ENCODE data around the gene TULP1. TPM values are rescaled to one million over a fixed set of nuclear protein-coding genes. Genes with fewer than 3 reads are reported as not detected.

TULP1 gene
- total and polyA plus RNA-seq, 2 of the 13 experiments (the other 11 are each of a cell fraction or from before 2014, with no cell fraction given) = not detected

DNA sequence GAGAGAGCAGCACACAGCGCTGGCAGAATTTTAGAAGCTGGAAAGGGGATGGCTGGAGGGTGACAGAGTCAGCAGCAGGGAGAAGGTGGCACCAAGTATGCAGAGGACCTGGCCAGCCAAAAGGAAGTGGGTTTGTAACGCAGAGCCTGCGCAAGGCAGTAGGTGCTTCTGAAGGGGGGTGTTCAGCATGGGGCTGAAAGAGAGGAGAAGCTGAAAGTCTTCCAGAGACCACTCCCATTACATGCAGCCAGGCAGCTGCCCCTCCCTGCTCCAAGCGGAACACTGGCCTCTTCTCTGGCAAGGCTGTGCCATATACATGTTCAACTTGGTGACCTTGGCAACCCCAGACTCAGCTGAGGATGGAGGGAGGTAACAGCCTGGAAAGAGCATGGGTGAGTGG is 42.1 kb upstream of the TULP1 start:
- intact Hi-C loops (cut with micrococcal nuclease; ENCODE audit: unreplicated experiment) (no loop called here), in situ Hi-C loops (cut with HindIII; ENCODE audit: extremely low pct_ligation_motif_present, low pct_unique_long_range_greater_than_20kb) (no loop called here)
- H2AFZ ChIP-seq (ENCODE audit: low read length) = no peak overlapping the region
- no peaks in the 10 kb centered on the region for H3K79me2 ChIP-seq (ENCODE audit: insufficient read depth, low read length)
- no peak overlapping the region for H3K27ac ChIP-seq (ENCODE audit: extremely low read length, insufficient read depth, low read length)
- FAIRE-seq = no peak
- TF ChIP-seq ATRX (CRISPR knock-in tag; IDR thresholded peaks at IDR 0.05; ENCODE audit: borderline replicate concordance) (no peak), JUND (CRISPR knock-in tag; IDR thresholded peaks at IDR 0.05) (no peak), RARG (CRISPR knock-in tag; IDR thresholded peaks at IDR 0.05; ENCODE audit: low read depth) (no peak), ZKSCAN8 (CRISPR knock-in tag; IDR thresholded peaks at IDR 0.05; ENCODE audit: borderline replicate concordance) (no peak), ZFP82 (CRISPR knock-in tag; IDR thresholded peaks at IDR 0.05; ENCODE audit: borderline replicate concordance) (no peak), ZNF629 (CRISPR knock-in tag; conservative IDR thresholded peaks at IDR 0.05) (no peak), ZNF572 (CRISPR knock-in tag; IDR thresholded peaks at IDR 0.05) (no peak), ZFP36L2 (CRISPR knock-in tag; IDR thresholded peaks at IDR 0.05) (no peak)
- TF ChIP-seq, protein P1, sequence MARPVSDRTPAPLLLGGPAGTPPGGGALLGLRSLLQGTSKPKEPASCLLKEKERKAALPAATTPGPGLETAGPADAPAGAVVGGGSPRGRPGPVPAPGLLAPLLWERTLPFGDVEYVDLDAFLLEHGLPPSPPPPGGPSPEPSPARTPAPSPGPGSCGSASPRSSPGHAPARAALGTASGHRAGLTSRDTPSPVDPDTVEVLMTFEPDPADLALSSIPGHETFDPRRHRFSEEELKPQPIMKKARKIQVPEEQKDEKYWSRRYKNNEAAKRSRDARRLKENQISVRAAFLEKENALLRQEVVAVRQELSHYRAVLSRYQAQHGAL (CRISPR knock-in tag; IDR thresholded peaks at IDR 0.05; ENCODE audit: not compliant biosample characterization) = no peak
- H3K36me3 ChIP-seq (replicated peaks in 1 of 2; ENCODE audit: control insufficient read depth in 1 of 2, insufficient read depth in 2 of 2, low read length in 2 of 2) = no peaks in the 10 kb centered on the region
- H3K4me2 ChIP-seq (ENCODE audit: low read depth, low read length) = no peak overlapping the region
- no peak for DNase-seq (ENCODE audit: low spot score)
- WGBS (ENCODE audit: low lambda C conversion rate) = 64% methylated on average over 4 of the region's 4 CpGs
- H4K20me1 ChIP-seq (ENCODE audit: insufficient read depth, low read length) = no peaks in the 10 kb centered on the region
- no peak for ATAC-seq
- no peak overlapping the region for H3K4me3 ChIP-seq (replicated peaks in 1 of 3; ENCODE audit: insufficient read depth in 1 of 3, low read depth in 2 of 3, low read length in 3 of 3)
- ChIA-PET POLR2A (no interaction called here), CTCF (ENCODE audit: low intra/inter-chr PET ratio, low total read pairs) (no interaction called here)
- H3K27me3 ChIP-seq (ENCODE audit: control insufficient read depth in 1 of 2, insufficient read depth in 2 of 2, low read length in 2 of 2) = peaks cover 2 to 12% of the 10 kb centered on the region in 2 experiments; a peak in 3 of 5 replicates
- H3K9ac ChIP-seq (ENCODE audit: insufficient read depth, low read depth, low read length) = no peak overlapping the region
- H3K4me1 ChIP-seq (ENCODE audit: insufficient read depth, low read length) = no peaks in the 10 kb centered on the region
- H3K9me3 ChIP-seq (ENCODE audit: low read length) = peaks cover 11% of the 10 kb centered on the region; the same call in 1 of the 2 replicates
- no TSS peak for BruUV-seq (replicated peaks)

DNA sequence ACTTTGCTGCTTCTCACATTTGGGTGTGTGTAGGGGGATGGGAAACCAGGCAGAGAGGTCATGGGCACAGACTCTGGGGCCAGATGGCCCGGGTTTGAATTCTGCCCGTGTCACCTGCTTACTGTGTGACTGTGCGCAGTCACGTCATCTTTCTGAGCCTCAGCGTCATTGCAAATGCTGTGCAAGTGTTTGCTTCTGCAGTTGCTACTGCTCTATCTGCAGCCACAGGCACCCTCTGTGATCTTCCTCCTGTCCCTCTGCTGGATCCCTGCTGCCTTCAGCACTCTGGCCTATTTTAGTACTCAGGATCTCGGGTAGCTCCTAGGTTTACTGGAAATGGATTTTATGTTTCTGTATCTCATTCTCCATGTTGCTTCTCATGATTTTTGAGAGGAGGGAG is 40.6 kb upstream of the TULP1 start:
- no peak for FAIRE-seq
- no peaks in the 10 kb centered on the region for H3K4me1 ChIP-seq (ENCODE audit: insufficient read depth, low read length)

More for the DNA sequence above, 40.6 kb upstream of the TULP1 start:
- Histone ChIP-seq H3K4me3 (replicated peaks in 1 of 3; ENCODE audit: insufficient read depth in 1 of 3, low read depth in 2 of 3, low read length in 3 of 3) (no peak overlapping the region), H3K9ac (ENCODE audit: insufficient read depth, low read depth, low read length) (no peak overlapping the region), H4K20me1 (ENCODE audit: insufficient read depth, low read length) (no peaks in the 10 kb centered on the region), H3K79me2 (ENCODE audit: insufficient read depth, low read length) (no peaks in the 10 kb centered on the region), H3K36me3 (replicated peaks in 1 of 2; ENCODE audit: control insufficient read depth in 1 of 2, insufficient read depth in 2 of 2, low read length in 2 of 2) (no peaks in the 10 kb centered on the region), H3K4me2 (ENCODE audit: low read depth, low read length) (no peak overlapping the region), H2AFZ (ENCODE audit: low read length) (no peak overlapping the region), H3K9me3 (ENCODE audit: low read length) (peaks cover 11% of the 10 kb centered on the region; the same call in 1 of the 2 replicates), H3K27me3 (ENCODE audit: control insufficient read depth in 1 of 2, insufficient read depth in 2 of 2, low read length in 2 of 2) (peaks cover 2 to 9% of the 10 kb centered on the region in 2 experiments; a peak in 3 of 5 replicates), H3K27ac (ENCODE audit: extremely low read length, insufficient read depth, low read length) (no peak overlapping the region)
- no TSS peak for BruUV-seq (replicated peaks)
- ChIA-PET POLR2A (no interaction called here), CTCF (ENCODE audit: low intra/inter-chr PET ratio, low total read pairs) (no interaction called here)
- in situ Hi-C loops (cut with HindIII; ENCODE audit: extremely low pct_ligation_motif_present, low pct_unique_long_range_greater_than_20kb) (no loop called here), intact Hi-C loops (cut with micrococcal nuclease; ENCODE audit: unreplicated experiment) (no loop called here)
- peak; percentile 56 for ATAC-seq
- 38% methylated on average over 6 of the region's 6 CpGs for WGBS (ENCODE audit: low lambda C conversion rate)
- DNase-seq (ENCODE audit: low spot score) = no peak
- TF ChIP-seq, protein P2, sequence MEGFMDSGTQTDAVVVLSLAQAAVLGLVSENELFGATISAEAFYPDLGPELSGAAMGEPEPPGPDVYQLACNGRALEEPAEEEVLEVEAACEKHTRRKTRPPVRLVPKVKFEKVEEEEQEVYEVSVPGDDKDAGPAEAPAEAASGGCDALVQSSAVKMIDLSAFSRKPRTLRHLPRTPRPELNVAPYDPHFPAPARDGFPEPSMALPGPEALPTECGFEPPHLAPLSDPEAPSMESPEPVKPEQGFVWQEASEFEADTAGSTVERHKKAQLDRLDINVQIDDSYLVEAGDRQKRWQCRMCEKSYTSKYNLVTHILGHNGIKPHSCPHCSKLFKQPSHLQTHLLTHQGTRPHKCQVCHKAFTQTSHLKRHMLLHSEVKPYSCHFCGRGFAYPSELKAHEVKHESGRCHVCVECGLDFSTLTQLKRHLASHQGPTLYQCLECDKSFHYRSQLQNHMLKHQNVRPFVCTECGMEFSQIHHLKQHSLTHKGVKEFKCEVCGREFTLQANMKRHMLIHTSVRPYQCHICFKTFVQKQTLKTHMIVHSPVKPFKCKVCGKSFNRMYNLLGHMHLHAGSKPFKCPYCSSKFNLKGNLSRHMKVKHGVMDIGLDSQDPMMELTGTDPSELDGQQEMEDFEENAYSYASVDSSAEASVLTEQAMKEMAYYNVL (CRISPR knock-in tag; IDR thresholded peaks at IDR 0.05; ENCODE audit: borderline replicate concordance) = no peak
- TF ChIP-seq CREB1 (IDR thresholded peaks at IDR 0.05) (0 out of 2 replicates have a peak, but pooled peaks have one; percentile 25), CREB1 (CRISPR knock-in tag; IDR thresholded peaks at IDR 0.05) (no peak)
